Hepatocyte (in vitro differentiated cells): ENCODE measurements around the gene MAGEC1.

Experiments
- EZH2 ChIP-seq: fragments of 200-600 bp; sonication (generic); IDR thresholded peaks from 2 replicates; pipeline ENCODE4 v1.6.1; 2016; ENCODE audit warnings: antibody characterized with exemption, mild to moderate bottlenecking, borderline replicate concordance
- EZH2phosphoT487 ChIP-seq: fragments of 200-600 bp; sonication (generic); IDR thresholded peaks from one replicate; pipeline ENCODE4 v1.6.1; 2018; ENCODE audit warnings: antibody characterized with exemption, mild to moderate bottlenecking, low read depth, moderate library complexity; ENCODE audit not compliant: unreplicated experiment, severe bottlenecking
- TF ChIP-seq, protein P1 (sequence below): fragments of 200-600 bp; sonication (generic); IDR thresholded peaks from 2 replicates; pipeline ENCODE4 v1.5.1; 2016; ENCODE audit warnings: antibody characterized with exemption, mild to moderate bottlenecking; ENCODE audit not compliant: poor library complexity

DNA sequence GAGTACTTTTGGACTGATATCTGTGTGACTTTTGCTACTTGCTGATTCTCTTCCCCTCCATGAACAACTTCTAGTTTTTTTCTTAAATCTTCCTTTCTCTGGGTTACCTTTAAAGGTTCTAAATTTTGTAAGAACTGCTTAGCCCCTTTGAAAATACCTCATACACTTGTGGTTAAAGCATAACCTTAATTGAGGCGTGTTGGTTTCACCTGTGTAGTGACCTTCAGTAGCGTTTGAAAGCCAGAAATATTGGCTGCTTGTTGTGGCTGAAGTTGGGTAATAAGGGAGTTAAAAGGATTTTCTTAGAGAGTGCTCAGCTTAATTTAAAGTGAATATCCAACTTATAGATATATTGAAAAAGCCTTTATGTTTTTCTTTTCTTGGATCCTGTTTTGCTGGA, 32.0 kb downstream of the MAGEC1 start:
- TF ChIP-seq, protein P1, sequence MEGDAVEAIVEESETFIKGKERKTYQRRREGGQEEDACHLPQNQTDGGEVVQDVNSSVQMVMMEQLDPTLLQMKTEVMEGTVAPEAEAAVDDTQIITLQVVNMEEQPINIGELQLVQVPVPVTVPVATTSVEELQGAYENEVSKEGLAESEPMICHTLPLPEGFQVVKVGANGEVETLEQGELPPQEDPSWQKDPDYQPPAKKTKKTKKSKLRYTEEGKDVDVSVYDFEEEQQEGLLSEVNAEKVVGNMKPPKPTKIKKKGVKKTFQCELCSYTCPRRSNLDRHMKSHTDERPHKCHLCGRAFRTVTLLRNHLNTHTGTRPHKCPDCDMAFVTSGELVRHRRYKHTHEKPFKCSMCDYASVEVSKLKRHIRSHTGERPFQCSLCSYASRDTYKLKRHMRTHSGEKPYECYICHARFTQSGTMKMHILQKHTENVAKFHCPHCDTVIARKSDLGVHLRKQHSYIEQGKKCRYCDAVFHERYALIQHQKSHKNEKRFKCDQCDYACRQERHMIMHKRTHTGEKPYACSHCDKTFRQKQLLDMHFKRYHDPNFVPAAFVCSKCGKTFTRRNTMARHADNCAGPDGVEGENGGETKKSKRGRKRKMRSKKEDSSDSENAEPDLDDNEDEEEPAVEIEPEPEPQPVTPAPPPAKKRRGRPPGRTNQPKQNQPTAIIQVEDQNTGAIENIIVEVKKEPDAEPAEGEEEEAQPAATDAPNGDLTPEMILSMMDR: no peak
- no peak for TF ChIP-seq EZH2
- no peak for TF ChIP-seq EZH2phosphoT487
